GM19023 (cell line): ENCODE results near the gene CIRBP.

Source experiments
- ATAC-seq: cut with Tn5 transposase; IDR thresholded peaks from one replicate; pipeline ENCODE4 v1.9.1; 2021; ENCODE audit warnings: mild to moderate bottlenecking, moderate library complexity; ENCODE audit not compliant: unreplicated experiment

The CIRBP gene

DNA sequence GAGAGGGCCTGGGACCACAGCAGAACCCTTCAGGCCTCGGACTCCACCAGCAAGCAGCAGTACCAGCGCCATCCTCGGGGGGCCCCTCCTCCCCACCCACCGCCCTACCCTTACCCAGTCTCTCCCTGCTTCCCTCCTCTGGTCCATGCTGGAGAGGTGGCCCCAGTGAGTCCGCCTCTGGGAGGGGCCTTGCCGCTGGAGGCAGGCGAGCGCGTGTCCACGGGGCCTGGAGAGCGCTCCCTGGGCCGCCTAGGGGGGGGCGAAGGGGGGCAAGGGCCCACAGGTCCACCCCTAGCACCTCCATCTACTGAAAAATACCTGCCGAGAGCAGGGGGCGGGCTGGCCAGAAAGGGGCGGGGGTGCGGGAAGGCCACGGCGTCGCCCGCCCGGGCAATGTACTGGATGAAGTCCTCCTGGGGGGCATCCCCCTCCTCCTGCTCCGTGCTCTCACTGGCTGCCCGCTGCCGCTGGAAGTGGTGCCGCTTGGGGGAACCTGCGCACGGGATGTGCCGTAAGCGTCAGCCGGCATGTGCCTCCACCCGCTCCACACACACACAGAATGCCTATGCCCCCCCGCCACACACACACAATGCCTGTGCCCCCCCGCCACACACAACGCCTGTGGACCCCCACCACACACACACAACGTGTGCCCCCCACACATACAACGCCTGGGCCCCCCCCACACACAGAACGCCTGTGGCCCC is 38.2 kb upstream of the CIRBP start:
- ATAC-seq = no peak

DNA sequence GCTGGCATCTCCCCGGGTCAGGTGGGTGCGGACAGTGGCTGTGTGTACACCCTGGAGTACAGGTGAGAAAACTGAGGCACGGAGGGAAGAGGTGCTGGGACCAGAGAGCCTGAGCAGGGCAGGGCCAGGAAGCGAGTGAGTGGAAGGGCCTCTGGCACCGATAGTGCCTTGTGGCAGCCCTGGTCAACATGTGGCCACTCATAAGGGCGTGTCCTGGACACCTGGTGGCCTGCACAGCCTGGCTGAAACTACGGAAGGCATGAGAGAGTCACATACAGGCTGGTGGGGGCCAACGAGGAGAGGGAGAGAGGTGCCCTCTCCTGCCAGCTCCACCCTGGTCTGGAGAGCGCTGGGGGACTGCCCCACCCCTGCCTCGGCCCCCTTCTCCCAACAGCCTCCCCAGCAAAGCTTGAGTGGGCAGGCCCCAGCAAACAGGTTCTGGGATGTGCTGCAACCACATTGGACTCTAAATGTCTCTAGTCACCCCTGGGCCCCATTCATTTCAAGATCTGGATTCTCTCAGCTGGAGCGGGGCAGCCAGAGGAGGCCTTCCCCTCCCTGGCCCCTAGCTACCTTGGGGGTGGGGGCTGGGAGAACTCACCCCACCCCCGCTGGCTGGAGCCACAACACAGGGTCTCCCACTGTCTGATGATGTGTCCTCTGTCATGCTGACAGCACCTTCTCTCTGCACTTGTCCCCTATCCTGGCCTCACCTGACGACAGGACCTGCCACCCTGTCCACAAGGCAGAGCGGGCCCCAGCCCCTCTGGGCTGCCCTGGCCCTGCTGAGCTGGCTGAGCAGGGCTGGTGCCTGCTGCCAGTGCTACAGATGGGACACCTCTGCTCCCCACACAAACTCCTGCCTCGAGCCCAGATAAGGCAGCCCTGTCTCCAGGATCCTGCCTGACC is 37.1 kb upstream of the CIRBP start:
- ATAC-seq = no peak

DNA sequence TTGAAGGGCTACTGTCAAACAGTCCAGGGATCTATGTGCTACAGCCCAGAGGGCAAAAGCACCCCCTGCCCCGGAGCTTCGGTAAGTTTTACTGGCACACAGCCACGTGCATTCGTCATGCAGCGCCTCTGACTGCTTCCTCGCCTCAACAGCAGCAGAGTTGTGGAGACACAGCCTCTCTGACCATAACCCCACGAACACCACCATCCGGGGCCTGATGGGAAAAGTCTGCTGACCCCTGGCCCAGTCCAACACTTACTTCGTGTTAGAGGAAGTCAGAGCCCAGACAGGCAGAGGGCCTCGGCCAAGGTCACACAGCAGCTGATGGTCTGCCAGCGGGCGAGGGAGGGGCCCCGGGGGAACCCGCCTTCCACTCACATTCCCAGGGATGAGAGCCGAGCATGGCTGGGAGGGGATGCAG is 36.5 kb upstream of the CIRBP start:
- ATAC-seq = no peak

DNA sequence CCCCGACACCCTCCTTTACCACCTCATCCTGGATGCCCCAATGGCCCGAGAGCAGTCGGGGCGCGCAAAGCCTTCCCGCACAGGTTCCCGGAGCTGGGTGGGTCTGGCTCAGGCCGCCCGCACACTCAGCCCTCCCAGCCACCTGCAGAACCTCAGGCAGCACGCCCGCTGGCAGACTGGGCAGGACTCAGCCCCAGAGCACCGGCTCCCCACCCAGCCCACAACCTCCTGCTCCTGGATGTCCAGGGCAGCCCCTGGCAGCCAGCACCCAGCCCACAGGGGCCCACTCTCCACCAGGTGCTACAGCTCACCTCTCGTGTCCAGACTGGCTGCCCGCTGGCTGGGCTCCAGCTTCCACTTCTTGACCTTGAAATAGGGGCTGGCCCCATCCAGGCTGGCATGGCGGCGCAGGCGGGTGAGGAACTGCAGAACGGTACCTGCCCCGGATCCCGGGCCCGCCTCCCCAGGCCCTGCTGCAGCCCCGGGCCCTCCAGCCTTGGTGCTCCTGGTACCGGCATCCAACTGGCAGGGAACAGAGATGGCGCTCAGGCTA is 35.9 kb upstream of the CIRBP start:
- ATAC-seq = no peak

DNA sequence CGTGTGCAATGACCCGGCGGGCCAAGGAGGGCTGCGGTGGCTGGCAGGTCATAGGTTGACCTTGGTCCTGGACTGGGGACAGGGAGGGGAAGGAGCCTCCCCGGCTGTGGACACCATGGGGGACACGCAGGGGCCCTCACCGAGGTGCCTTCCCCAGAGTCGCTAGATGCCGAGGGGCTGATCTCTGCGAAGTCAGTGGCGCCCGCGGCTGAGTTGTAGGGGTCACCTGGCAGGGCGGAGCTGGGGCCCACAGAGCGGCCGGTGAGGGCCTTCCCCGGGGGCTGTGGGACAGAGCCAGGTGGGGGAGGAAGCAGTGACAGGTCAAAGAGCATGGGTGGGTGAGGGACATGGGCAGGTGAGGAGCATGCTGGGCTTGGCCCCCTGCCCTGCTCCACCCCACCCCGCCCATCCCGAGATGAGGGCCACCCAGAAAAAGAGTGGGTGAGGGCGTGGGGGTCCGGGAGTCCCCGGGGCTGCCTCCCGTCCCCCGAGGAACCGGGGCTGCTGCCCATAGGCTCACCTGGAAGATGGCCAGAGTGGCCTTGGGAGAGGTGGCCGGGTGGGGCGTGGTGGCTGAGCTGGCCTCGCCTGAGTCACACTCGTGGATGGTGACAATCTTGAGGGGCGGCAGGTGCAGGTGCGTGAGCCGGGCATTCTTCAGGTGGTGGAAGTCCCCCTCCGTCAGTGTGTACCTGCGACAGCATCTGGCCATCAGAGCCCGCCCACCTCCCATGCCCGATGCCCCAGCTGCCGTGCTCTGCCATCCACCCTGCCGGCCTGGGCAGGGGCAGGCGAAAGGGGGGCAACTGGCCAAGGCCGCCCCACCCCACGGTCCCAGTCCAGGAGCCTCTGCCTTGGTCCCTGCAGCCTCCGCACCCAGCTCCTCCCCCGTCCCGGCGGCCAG is 34.8 kb upstream of the CIRBP start:
- ATAC-seq = no peak

DNA sequence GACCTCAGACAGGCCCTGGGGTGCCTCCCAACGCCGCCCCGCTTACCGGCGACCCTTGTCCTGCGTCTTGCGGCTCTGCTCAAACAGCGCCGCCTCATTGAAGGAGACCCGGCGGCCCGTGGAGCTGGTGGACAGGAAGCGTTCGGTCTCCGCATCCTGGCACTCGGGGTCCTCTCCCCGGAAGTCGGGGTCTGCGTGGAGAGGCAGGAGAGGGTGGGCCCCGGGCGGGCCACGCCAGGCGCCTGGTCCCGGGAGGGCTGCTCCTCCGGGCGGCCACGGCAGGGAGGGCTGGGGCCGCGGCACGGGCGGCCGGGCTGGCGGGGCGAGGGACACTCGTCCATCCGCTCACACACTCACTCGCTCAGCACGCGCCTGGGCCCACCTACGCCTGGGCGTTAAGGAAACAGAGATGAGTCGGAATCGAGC is 34.2 kb upstream of the CIRBP start:
- no peak for ATAC-seq

DNA sequence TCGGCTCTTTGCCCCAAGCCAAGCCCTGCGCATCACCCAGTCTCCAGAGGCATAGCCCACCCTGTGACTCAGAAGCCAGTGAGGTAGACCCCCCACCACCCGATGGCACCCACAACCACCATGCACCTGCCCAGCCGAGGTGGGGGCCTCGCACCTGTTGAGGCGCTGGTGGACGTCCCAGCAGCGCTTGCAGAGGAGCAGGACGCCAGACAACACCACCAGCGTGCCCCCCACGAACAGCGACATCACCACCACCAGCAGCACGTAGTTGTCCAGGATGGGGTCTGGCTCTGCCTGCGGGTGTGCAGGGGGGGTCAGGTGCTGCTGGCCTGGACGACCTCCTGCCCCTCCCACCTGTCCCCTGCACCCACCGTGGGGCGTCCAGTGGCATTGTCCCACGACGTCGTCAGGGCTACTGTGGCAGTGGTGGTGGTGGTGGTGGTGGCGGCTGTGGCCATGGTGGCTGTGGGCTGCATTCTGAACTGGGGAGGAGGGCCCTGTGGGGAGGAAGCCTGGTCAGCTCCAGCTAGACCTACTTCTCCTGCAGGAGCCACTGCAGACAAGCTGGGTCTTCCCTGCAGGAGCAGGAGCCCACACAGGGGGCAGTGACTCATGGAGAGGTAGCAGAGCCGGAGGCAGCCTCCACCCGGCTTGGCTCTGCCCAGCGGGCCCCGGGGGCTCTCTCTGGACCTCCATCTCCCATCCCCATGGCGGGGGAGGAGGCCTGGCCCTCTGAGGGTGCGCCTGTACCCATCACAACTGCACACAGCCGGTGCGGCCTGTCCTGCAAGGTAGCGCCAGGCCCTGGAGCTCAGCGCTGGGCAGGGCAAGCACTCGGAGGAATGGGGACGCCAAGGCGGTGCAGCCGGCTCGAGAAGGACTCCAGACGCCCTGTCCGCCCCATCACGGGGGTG is 33.2 kb upstream of the CIRBP start:
- no peak for ATAC-seq

DNA sequence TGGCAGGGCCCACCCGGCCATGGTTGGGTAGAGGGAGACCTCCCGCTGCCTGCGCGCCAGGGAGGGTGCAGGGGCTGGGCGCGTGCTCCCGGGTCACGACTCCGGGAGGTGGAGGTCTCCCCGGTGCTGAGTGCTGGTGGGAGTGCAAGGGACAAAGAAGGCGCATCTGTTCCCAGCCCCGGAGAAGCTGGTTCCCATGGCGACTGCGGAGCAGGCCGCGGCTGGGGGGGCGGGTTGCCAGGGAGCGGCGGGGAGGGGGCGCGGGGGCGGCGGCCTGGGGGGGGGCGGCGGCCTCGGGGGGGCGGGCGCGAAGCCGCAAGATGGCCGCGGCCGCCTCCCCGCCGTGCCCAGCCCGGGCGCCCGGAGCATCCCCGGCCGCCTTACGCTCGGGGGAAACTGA is 32.6 kb upstream of the CIRBP start:
- no peak for ATAC-seq

DNA sequence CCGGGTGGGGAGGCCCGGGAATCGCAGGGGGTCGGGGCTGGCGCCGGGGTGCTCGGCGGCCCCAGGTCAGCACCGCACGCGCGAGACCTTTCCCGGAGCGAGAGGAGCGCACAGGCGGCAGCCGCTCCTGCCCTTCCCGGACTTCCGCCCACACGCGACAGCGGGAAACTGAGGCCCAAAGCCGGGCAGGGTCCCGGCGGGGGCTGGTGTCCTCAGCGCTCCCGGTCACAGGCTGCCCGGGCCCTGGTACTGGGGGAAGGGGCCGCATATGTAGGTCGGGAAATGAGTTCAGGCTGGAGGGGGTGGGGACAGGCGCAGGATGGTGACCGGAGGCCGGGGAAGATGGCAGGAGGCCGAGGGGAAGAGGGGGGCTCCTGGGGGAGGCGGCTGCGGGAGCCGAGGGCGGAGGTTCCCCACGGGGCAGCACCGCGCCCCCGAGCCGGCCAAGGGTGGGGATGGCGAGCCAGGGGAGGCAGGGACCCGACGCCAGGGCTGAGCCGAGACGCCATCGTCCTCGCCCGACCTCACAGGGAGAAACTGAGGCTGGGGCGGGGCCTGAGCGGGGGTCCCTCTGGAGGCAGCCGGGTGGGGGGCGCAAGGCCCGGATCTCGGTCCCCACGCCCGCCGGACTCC is 32.0 kb upstream of the CIRBP start:
- ATAC-seq = no peak

DNA sequence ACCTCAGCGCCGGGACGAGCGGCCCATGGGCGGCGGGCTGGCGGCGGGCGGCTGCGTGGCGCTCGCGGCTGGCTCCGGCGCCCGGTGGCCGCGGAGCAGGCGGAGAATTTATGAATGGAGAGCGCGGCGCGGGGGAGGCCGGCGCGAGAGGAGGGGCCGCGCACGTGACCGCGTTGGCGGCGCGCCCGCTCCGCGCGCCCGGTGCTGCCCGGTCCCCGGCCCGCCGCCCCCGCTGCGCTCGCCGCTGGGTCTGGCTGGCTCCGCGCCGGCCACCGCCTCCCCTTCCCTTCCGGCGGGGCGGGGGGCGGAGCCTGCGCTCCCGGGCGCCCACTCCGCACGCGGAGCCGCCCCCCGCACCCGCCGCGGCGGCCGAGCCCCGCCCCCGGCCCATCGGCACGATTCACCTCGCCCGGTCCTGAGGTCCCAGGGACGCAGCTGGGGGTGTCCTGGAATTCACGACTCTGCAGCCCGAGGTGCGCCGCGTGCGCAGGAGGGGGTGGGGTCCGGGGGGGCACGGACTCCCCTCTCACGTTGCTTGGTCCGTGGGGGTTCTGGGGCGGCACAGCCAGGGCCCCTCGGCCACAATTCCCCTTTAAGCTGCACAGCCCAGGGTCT is 31.3 kb upstream of the CIRBP start, which contains the start of gene CBARP:
Gene CBARP, minus strand, starts transcription at position 252 of the 615 bp plus-strand sequence. CDS start 1,905 bp downstream, outside the sequence.
- ATAC-seq = no peak

DNA sequence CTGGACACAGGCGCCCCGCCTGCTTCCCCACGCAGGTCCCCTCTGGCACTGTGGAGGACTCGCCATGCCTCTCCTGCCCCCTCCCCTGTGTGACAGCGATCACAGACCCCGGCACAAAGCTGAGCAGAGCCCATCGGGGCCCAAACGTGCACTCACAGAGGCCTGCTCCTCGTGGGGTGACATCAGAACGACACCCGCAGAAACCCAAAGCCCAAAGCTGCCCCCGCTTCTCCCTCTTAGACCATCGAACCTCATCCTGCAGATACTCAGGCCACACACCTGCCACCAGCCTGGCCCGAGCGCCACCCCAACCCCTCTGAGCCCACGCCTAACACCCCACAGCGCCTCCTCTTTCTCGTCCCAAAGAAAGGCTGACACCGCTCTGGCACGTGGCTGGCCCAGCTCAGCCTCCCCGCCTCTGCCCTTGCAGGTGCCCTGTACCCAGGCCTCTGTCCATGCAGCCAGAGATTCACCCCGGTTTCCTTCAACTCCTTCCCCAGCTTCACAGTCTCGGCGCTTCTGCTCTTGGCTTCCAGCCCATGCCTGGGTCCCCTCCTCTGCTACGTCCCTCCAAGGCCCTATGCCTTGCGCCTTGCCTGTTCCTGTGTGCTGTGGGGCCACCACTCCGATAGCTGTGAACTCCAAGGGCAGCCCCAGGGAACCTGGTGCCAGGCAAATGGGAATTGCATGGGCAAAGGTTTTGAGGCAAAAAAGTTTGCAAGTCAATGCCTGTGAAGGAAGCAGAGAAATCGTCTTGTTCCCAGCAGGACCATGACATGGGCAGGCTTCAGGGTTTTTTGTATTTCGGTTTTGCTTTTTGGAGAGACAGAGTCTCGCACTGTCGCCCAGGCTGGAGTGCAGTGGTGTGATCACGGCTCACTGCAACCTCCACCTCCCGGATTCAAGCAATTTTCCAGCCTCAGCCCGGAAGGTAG is 30.5 kb upstream of the CIRBP start:
- no peak for ATAC-seq

DNA sequence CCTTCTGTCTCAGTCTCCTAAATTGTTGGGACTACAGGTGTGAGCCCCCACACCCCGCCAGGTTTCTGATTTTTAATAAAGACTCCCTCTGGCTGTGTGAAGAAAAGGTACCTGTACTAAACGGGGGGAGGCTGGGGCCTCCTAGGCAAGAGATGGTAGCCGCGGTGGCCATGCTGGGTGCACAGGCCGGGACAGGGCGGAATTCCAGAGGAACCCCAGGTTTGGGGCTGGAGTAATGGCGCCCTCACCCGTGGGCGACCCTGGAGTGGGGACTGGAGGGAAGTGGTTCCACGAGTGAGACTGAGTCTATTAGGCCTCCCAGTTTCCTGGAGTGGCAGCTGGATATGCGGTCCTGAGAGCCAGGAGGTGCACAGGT is 29.7 kb upstream of the CIRBP start:
- no peak for ATAC-seq

DNA sequence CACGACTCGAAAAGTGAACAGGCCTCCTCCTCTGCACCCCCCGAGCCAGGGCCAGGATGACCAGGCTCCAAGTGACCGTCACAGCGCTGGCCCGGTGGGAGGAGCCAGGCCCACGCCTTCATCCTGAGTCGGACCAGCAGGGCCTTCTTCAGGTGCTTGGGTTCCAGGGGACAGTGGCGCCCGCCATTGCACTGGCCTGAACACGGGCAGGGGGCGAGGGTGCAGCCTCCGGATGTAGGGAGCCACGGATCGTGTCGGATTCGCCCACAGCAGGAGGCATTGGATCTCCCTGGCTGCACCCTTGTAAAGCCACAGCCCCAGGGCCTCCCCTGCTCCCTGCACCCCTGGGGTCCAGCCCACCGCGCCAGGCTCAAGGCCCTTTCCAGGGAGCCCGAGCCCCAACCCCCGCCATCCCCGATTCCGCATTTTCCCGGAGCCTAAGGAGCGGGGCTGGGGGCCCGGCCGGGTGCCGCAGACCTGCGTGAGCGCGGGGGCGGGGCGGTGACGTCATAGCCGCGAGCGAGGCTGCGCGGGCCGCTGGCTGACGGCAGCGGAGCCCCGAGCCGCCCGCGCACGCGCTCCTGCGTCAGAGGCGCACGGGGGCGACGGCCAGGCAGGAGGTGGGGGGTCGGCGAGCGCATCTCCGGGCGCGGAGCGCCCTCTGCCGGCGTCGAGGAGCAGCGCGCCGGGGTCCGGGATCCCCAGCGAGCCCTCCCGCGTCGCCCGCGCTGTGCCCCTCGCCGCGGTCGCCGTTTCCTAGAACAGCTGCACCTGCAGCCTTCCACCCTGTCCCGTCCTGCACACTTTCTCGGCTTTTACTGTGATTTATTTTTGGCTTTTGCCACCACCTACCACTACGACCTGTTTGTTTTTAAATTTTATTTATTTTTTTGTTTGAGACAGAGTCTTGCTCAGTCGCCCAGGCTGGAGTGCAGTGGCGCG is 29.1 kb upstream of the CIRBP start:
- ATAC-seq = no peak

DNA sequence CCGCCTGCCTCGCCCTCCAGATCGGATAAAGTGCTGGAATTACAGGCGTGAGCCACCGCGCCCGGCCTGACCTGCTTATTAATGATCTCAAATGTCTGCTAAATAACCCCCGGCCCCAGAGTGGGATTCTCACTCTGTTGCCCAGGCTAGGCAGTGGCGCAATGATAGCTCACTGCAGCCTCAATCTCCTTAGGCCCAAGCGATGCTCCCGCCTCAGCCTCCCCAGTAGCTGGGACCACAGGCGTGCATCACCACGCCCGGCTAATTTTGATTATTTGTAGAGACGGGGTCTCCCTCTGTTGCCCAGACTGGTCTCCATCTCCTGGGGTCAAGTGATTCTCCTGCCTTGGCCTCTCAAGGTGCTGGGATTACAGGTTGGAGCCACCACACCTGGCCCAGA is 28.2 kb upstream of the CIRBP start:
- ATAC-seq = no peak

DNA sequence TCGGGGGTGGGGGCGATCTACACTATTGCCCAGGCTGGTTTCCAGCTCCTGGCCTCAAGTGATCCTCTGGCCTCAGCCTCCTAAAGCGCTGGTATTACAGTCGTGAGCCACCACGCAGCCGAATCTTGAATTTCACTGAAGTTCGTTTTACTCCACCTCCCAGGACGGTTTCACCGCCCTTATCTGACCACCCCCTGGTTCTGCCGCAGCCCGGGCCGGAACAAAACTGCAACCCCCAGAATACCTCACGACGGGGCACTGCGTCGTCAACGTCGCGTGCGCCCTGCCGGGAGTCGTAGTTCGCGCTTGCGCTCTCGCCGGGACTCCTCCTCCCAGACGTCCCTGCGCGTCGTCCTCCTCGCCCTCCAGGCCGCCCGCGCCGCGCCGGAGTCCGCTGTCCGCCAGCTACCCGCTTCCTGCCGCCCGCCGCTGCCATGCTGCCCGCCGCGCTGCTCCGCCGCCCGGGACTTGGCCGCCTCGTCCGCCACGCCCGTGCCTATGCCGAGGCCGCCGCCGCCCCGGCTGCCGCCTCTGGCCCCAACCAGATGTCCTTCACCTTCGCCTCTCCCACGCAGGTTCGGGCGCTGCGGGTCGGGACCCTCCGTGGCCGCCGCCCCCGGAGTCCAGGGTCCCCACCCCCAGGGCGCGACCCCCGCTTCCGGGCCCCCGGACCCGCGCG is 27.6 kb upstream of the CIRBP start, which contains the start of gene ATP5F1D:
Gene ATP5F1D, plus strand, starts transcription at position 335 of the 679 bp plus-strand sequence. Its CDS starts 100 bp downstream, at position 435.
- peak; percentile 46 for ATAC-seq
